D341Med (cell line): ENCODE results near the gene FARP1.

Source experiments
- DNase-seq: peaks from one replicate; pipeline ENCODE4 v3.0.0; 2012; ENCODE audit warnings: low spot score

Gene FARP1

DNA sequence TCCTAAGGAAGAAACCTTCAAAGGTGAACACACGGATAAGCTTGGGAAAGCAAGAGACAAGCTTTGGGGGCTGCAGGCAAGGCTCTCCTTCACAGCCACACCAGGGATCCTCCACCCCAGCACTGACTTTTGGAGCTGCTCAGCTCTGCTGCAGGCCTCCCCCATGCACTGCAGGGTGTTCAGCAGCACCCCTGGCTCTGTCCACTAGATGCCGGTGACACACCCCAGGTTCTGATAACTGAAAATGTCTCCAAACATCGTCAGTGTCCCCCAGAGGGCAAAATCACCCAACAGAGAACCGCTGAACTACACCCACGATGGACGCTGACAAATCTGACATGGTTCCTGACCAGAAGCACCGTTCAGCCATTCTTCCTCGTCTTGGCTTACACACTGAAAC lies 343.5 kb downstream of the FARP1 start:
- no peak for DNase-seq

DNA sequence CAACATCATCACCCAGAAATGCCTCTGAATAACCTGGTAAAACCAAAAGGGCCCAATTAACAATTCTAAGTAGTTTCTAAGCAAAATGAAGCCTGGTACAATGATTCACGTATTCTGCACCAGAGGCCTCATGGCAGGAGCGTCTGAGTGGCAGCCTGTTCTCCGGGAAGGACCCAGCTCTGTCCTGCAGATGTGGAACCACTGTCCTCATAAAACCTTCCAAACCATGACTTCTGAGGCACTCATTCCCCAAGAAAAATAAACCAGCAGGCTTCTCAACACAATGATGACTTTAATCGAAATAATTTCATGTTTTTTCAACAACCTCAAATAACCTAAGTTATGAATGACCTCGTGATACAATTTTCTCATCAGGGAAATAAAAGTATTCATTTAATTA lies 344.1 kb downstream of the FARP1 start:
- no peak for DNase-seq

DNA sequence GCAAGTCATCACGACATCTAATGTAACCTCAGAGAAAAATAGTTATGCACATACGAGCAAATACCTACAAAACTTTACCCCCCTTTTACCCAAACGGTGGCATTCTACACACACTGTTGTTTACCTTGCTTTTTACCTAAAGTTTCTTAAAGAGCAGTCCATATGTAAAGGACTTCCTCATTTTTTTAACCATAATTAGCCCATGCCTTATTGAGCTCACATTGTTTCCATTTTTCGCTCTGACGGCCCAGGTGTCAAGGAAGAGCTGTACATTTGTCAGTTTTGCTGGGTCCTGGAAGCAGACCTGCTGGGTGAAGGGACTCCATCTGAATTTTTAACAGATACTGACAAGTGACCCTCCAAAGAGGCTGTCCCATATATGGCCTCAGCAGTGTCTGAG lies 344.6 kb downstream of the FARP1 start:
- DNase-seq = no peak

DNA sequence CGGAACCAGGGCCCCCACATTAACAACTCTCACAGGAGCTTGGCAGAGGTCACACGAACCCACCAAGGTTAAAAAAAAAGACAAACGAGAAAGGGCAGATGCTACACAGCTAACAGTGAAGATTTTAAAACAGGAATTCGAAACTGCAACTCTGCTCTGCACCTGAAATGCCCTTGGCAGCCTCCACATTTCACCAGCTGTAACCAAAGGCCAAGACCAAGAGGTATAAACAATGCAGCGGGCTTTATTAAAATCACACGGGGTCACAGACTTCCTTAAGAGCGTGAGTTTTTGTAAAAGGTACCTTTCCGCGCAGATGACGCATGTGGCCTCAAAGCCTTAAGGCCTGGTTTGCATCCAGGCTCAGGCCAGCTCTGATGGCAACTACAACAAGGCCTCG lies 345.8 kb downstream of the FARP1 start:
- DNase-seq = no peak

DNA sequence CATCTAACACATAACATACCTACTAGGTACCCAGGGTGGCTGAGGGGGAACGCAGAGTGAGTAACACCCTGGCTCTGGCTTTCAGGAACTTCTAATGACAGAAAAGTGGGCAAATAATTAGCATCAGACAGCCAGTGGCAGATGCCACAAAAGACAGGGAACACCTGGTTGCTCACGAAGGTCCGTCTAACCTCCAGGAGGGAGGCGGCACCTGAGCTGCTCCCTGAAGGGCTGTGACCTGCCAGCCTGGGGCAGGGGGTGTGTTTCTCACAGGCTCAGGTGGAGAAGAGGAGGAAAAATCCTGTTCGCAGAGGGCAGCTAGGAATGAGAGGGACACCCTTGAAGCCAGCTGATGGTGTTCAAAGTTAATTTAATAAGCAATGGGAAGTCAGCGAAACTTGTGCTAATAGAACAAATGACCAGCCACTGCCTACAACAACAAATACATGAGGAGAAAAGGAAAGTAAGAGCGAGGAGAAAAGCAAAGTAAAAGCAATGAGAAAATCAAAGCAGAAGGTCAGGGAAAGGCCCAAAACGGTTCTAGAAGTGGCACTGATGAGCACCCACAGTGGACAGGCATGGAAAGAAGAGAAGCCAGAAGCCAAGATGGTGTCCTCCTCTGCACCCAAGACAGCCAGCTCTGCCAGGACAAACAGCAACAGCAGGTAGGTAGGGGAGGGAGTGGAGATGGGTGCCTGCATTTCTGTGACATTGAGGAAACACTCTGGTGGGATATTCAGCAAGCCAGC lies 346.7 kb downstream of the FARP1 start:
- DNase-seq = no peak

DNA sequence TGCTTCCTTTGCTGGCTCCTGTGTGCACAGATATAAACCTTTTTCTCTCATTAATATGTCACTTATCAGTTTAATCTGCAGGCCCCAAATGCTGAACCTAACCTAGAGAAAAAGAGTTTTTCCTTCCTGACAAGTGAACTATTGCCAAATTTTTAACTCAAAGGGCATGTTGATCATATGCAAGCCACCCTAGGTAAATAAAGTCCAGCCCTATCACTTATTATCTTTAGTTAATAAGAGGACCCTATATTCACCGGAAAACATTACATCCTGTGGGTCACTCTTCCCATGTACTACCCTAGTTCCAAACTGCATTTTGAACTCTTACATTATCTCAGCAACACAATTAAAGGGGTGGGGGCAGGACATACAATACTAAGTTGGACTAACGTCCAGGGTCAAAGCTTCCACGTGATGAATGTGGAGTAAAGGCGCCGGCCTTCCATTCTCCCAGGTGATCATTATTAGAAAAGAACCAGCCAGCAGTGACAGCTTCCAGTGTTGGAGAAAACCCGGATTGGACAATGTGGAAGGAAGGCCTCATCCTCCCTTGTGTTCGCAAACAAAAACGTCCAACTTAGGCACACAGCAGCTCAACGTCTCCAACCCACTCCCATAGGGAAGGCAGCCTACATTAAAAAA lies 347.4 kb downstream of the FARP1 start:
- DNase-seq = no peak

DNA sequence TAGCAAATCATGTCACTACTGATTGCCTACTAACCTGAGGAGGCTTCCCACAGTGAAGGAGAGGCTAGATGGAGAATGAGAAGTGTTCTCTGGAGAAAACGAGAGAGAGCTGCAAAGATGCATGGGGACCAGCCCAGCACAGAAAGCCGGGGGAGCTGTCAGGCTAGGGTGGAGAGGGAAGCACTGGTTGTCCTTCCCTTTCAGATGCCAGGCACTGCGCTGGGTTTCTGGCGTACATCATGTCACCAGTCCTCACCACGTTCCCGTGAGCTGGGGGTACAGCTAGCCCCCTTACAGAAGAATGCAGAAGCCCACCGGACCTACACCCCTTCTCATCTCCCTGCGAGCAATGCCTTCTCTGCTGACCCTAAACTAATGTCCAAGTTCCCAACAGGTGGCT lies 348.0 kb downstream of the FARP1 start:
- DNase-seq = no peak

DNA sequence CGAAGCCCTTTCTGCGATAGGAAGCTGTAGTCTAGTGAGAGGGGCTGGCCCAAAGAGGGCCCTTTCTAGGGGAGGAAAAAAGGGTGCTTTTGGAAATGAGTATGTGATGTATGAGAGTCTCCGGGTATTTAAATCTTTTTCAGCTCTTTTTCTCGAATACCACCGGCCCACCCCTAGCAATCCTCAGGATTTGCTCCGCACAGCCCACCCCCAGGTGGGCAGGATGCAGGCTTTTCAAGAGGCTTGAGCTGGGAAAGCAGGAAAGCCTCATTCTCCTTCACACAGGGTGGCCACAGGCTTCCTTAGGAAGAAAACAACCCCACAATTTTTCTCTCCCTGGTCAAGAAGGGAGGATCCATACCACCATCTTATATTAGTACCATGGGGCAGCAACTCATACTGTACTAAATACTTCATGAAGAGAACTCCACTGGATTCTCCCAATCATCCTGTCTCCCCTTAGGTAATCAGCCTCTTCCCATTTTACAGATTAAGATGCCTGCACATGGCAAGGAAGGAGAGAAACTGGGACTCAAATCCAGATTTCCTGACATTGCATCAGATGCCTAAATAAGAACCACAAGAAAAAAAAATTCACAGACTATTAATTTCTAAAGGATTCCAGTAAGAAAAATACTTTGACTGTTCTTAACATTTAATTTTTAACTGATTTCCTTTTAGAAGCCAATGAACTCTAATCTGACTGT lies 349.6 kb downstream of the FARP1 start:
- DNase-seq = no peak

DNA sequence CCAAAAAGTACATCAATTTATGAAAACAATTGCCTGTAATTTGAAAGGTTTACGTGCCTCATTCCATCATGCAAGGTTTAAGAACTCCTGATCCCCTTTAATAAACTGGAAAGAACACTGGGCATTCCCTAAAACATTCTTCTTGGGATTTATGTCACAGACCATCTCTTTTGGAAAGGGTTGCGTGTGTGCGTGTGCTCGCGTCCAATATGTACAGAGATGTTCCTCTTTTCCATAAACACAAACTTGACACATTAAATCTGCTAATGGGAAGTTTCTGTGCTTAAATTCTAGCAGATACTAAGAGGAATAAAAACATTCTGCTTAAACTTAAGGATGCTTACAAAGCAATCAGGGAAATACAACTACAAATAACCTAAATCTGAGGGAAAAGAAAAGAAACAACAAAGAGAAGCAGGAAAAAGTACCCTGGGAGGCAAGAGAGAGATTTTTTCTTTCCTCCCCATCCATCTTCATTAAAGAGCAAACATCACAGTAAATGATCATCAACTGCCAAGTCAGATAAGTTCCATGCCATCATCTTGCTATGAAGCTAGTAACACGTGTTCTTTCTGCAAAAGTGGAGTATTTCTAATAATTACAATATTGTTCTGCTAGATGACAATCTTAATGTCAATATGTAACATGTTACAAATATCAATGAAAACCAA lies 350.3 kb downstream of the FARP1 start:
- DNase-seq = no peak

DNA sequence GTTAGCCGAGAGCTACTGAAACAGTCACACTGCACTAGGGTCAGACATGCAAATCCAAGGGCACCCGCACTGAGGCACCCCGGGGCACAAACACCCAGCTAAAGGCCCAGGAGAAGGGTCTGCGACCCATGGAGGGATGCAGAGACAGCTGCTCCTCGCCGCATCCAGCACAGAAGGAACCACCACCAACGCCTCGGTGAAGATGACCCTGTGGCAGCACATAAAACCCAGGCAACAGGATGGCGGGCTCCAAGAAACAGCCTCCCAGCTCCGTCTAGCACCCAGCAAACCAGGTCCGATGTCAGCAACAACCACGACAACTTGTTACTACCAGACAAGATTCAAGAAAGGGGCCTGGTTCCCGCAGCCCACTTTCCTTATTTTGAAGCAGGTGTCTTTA lies 351.9 kb downstream of the FARP1 start:
- DNase-seq = no peak

DNA sequence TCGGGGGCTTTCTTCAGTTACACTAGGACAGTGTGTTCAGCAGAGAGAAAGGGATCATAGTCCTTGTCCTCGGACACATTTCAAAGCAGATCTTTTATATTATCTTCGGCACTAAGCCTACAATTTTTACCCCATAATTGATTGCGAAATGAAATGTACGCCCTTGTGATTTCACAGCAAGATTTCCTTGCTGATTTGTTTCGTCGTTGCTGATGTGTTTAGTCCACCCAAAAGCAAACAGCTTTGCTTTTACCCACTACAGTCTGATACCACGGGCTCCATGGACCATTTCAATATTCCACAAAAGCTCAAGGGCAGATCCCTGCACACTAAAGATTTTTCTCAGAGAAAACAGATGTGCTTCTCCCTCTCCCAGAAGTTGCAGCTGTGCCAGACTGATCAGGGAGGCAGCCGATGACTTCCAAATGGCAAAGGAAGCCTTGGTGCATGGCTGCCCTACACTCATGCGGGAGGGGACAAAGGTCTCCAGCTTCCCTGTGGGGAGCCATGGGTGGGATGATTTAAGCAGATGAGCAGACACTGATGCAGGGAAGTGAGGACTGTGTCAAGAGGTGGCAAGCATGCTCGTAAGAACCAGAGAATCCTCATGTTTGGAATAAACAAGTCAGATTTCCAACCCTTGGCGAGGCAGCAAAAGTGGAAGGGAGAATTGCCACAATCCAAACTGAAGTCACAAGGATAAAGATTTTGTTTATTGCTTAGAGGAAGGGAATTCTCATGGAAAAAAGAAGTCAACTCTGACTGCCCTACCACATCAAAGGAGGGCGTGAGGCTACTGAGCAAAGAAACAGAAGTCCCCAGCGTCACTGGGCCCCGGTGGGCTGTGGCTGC lies 353.0 kb downstream of the FARP1 start:
- DNase-seq = no peak

DNA sequence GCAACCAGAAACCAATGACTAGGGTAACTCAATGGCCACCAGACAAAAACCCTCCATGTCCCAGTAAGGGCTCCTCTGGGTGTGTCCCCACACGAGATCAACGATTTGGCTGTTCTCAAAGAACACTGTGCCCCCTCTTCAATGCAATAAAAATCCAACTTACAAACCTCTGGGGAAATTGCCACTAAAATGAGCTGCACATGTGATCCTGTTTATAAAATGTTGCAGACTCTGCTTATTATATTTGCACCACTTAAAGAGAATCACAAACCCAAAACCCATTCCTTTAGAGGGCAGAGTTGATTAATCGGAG lies 353.5 kb downstream of the FARP1 start:
- DNase-seq = no peak

DNA sequence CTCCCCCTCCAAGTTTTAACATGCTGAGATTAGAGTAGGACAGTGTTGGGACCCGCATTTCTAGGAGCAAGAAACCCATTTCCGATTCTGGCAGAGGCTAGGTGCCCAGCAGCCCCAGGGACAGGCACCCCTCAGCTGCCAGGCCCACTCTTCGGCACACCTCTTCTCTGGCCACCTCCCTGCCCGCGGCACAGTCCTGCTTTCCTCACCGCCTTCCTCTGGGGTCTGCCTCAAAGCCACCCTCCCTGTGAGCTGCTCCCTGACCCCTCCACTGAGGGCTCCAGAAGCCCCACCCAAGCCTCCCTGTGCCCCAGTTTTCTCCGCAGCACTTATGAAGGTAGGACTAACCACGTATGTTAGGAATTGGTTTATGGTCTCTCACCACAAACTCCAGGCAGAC lies 354.1 kb downstream of the FARP1 start:
- no peak for DNase-seq

DNA sequence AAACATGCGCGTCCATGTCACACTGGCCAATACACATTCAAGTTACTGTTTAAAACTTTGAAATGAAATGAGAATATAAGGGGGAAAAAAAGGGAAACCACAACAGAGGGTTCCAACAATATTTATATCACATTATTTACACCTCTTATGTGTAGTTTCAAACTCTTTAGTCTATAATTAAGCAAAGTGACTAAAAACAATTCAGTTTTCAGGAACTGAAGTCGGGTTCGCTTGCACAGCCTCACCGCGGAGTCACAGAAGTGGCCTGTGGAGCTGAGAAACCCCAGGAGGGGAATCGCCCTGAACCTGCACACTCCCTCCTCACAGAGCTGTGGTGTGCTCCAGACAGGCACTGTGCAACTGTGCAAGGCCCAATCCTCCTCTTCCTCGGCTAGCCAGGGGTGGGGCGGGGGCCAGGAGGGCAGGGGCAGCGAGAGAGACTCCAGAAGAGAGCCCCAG lies 358.1 kb downstream of the FARP1 start:
- no peak for DNase-seq

DNA sequence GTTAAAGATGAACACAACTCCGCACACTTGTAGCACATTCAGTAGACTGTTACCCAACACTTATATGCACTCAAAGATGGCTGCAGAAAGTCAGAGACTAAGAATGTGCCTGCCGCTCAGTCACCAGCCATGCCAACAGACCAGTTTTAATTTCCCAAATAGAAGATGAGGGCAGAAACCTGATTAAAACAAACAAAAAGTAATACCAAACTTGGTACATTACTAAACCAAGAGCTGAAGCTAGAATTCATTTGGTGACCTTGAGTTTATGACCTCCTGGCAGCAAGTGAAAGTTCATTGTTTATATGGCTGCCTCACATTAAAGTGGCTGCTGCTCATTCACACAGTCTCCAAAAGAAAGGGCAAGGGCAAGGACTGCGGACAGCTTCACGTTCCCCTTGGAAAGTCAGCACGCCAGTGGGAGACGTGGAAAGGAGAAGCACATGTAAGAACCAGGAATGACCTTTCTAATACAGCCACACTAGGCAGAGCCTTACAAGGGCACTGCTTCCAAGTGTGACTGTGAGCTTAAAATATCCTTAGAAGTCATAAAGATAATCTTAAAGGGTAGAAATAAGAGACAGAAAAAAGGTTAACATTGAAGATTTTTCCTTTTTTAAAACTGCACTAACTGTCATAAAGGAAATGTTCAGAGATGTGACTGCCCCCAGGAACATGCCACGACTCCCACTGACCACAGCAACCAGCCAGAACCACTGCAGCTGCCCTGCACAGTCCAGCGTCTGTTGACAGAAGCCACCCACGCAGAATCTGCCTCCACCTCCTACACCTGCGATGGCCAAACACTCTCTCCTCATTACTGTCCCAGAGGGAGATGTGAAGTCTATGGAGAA lies 360.5 kb downstream of the FARP1 start:
- no peak for DNase-seq

DNA sequence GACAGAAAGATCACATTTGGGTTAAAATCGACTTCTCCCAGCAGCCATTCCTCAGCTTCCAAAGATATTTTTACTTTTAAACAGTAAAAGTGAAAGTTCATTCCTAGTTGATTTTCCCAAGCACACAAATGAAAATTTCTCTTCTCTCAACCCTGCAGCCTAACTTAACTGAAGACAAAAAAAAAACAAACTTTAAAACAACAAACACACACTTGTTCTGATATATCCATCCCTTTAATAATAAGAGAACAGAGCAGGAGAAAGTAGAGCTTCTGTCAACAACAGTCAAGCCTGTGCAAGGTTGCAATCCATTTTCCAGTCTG lies 361.1 kb downstream of the FARP1 start:
- DNase-seq = no peak

DNA sequence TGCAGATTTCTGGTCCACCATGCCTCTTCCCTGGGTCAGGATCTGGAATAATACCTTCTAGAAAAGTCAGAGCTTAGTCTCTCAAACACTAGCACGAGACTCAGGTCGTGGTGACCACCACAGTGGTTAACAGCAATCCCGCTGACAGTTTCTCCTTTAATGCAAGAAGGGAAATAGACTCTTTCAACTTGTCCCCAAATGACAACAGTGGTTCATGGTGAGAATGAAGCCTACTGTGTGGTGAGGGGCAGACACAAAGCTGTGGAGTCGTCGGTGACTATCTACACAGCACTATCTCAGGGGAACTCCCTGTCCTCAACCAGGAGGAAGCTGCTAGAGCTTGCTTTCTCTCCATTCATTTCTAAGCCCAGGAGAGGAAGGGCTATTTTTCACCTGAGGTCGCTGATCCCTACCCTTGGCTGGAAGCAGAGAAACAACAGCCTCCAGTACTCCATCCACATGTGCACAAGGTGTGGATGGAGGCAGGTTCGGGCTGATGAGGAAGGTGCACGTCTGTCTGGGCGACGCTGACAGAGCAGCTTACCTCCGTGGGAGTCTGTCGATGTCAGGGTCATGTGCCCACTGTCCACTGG lies 361.6 kb downstream of the FARP1 start:
- no peak for DNase-seq
